ENCODE measurements around the gene DSN1. TPM values are rescaled to one million over a fixed set of nuclear protein-coding genes. Genes with fewer than 3 reads are reported as not detected.

The DSN1 gene
- total and polyA plus RNA-seq, 9 of the 15 experiments (the other 6 are each of a cell fraction or from before 2014, with no cell fraction given): 23.3 to 45.3 (median 31.1) TPM

- TF ChIP-seq NR2C2 (CRISPR knock-in tag; IDR thresholded peaks at IDR 0.05) (no peak), NR2C2 (tag; IDR thresholded peaks at IDR 0.05) (no peak), PPARD (CRISPR knock-in tag; IDR thresholded peaks at IDR 0.05) (no peak), WHSC1 (IDR thresholded peaks at IDR 0.05; ENCODE audit: low read length) (no peak), CTCFL (IDR thresholded peaks at IDR 0.05; ENCODE audit: borderline replicate concordance, insufficient read depth, low read depth, low read length, poor library complexity, severe bottlenecking) (peak; percentile 57), KLF1 (tag; IDR thresholded peaks at IDR 0.05) (no peak), HBP1 (CRISPR knock-in tag; IDR thresholded peaks at IDR 0.05) (0 out of 2 replicates have a peak, but pooled peaks have one; percentile 30), BDP1 (IDR thresholded peaks at IDR 0.05; ENCODE audit: insufficient read depth, insufficient read length) (no peak), RFX7 (CRISPR knock-in tag; IDR thresholded peaks at IDR 0.05) (no peak), ZNF274 (IDR thresholded peaks at IDR 0.05; ENCODE audit: borderline replicate concordance, low read depth, low read length) (no peak), ZFPM2 (CRISPR knock-in tag; IDR thresholded peaks at IDR 0.05) (peak; percentile 57; the same call in 1 of the 2 replicates), ZNF766 (CRISPR knock-in tag; conservative IDR thresholded peaks at IDR 0.05) (no peak), ETS1 (conservative IDR thresholded peaks at IDR 0.05; ENCODE audit: control insufficient read depth, low read depth, low read length) (no peak), MAZ (CRISPR knock-in tag; conservative IDR thresholded peaks at IDR 0.05 in 1 of 2, IDR thresholded peaks at IDR 0.05 in 1 of 2) (peak; percentile 79 to 94), ZNF77 (CRISPR knock-in tag; IDR thresholded peaks at IDR 0.05) (0 out of 2 replicates have a peak, but pooled peaks have one; percentile 55), ZNF224 (CRISPR knock-in tag; IDR thresholded peaks at IDR 0.05) (no peak), FOXJ2 (tag; IDR thresholded peaks at IDR 0.05) (no peak), MYNN (IDR thresholded peaks at IDR 0.05) (no peak), MYNN (CRISPR knock-in tag; IDR thresholded peaks at IDR 0.05) (no peak), RBM25 (IDR thresholded peaks at IDR 0.05; ENCODE audit: low read depth, low read length, severe bottlenecking) (no peak), ETS2 (tag; IDR thresholded peaks at IDR 0.05; ENCODE audit: borderline replicate concordance, poor library complexity, severe bottlenecking) (no peak), ZNF668 (CRISPR knock-in tag; IDR thresholded peaks at IDR 0.05) (no peak)
- TF ChIP-seq, protein P1, sequence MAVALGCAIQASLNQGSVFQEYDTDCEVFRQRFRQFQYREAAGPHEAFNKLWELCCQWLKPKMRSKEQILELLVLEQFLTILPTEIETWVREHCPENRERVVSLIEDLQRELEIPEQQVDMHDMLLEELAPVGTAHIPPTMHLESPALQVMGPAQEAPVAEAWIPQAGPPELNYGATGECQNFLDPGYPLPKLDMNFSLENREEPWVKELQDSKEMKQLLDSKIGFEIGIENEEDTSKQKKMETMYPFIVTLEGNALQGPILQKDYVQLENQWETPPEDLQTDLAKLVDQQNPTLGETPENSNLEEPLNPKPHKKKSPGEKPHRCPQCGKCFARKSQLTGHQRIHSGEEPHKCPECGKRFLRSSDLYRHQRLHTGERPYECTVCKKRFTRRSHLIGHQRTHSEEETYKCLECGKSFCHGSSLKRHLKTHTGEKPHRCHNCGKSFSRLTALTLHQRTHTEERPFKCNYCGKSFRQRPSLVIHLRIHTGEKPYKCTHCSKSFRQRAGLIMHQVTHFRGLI (CRISPR knock-in tag; IDR thresholded peaks at IDR 0.05): no peak
These were observed at the start of gene DSN1 (continued) for GRCh38 chr20:36773597-36774390.

Data from K562 (cell line).